ENCODE measurements around the gene SBNO2. TPM values are rescaled to one million over a fixed set of nuclear protein-coding genes. Genes with fewer than 3 reads are reported as not detected.

SBNO2 gene
- total and polyA plus RNA-seq, 2 donors (not counting 3 experiments of a cell fraction or from before 2014, with no cell fraction given) = 31.4 to 65.7 TPM

GRCh38 chr19:1126984-1127760, 46.9 kb downstream of the SBNO2 start:
- DNase-seq (ENCODE audit: low read depth, low spot score) (no peak), FAIRE-seq (no peak)
- no peak overlapping the region for H3K4me3 ChIP-seq (replicated peaks in 1 of 3; ENCODE audit: insufficient read depth in 1 of 3, low read depth in 1 of 3, low read length in 3 of 3)
- POLR2A ChIA-PET = interaction anchor here (0.5 kb wide), 1 partner anchor 52 kb away, joined by 3 read pairs; no protein-coding TSS in a partner anchor
- peaks cover 59% of the 10 kb centered on the region for H3K79me2 ChIP-seq (ENCODE audit: control insufficient read depth, insufficient read depth, low read length)
- no peaks in the 10 kb centered on the region for H3K27me3 ChIP-seq (ENCODE audit: control insufficient read depth in 2 of 2, insufficient read depth in 2 of 2, low read length in 2 of 2)
- CTCF ChIA-PET = interaction anchor here (0.9 to 2.2 kb wide), 2 partner anchors 14 to 67 kb away, joined by 3 to 10 read pairs; no protein-coding TSS in a partner anchor
- intact Hi-C loops (cut with micrococcal nuclease) = no loop called here
- peaks cover 10 to 31% of the 10 kb centered on the region in 2 experiments for H3K36me3 ChIP-seq (ENCODE audit: control insufficient read depth in 2 of 2, extremely low read depth in 1 of 2, insufficient read depth in 2 of 2, low read length in 2 of 2)
- BruUV-seq (replicated peaks) = no TSS peak
- peak overlapping the region; percentile 80 for H3K27ac ChIP-seq (ENCODE audit: insufficient read depth, low read depth, low read length)
- H3K4me2 ChIP-seq (ENCODE audit: insufficient read depth, low read length) = no peak overlapping the region
- H4K20me1 ChIP-seq (replicated peaks; ENCODE audit: control insufficient read depth, extremely low read depth, insufficient read depth, low read length) = no peaks in the 10 kb centered on the region
- H3K4me1 ChIP-seq (ENCODE audit: control insufficient read depth, extremely low read depth, insufficient read depth, low read length) = peaks cover 25% of the 10 kb centered on the region
- H3K9ac ChIP-seq (replicated peaks; ENCODE audit: extremely low read depth, insufficient read depth, low read length) = peak overlapping the region; percentile 28
- H3K9me3 ChIP-seq (replicated peaks; ENCODE audit: control insufficient read depth, insufficient read depth, low read length) = no peaks in the 10 kb centered on the region
- no peaks in the 10 kb centered on the region for H3K9me1 ChIP-seq (replicated peaks; ENCODE audit: control insufficient read depth, extremely low read depth, insufficient read depth, low read length)
- dilution Hi-C loops (cut with MboI; ENCODE audit: extremely low pct_ligation_motif_present, low sequenced_read_pairs) = no loop called here
- TF ChIP-seq POLR2AphosphoS5 (IDR thresholded peaks at IDR 0.05; ENCODE audit: insufficient read depth, low read depth, low read length) = no peak
- no peak for TF ChIP-seq EZH2 (IDR thresholded peaks at IDR 0.05; ENCODE audit: borderline replicate concordance, low read depth, low read length, severe bottlenecking)
- no peak for TF ChIP-seq MAX (IDR thresholded peaks at IDR 0.05; ENCODE audit: insufficient read depth, insufficient read length)
- no peak for TF ChIP-seq POLR2A (IDR thresholded peaks at IDR 0.05; ENCODE audit: low read depth, low read length)
- TF ChIP-seq MYC (IDR thresholded peaks at IDR 0.05; ENCODE audit: low read depth, low read length) = no peak
- TF ChIP-seq JUN (IDR thresholded peaks at IDR 0.05; ENCODE audit: borderline replicate concordance, insufficient read depth, insufficient read length, low read depth) = no peak
- no peak for TF ChIP-seq CTCF (IDR thresholded peaks at IDR 0.05; ENCODE audit: extremely low read depth in 1 of 2, insufficient read depth in 1 of 2, low read depth in 1 of 2, low read length in 2 of 2)
- no peak for TF ChIP-seq FOS (IDR thresholded peaks at IDR 0.05; ENCODE audit: borderline replicate concordance, insufficient read depth, low read length)
- TF ChIP-seq GATA2 (IDR thresholded peaks at IDR 0.05; ENCODE audit: insufficient read depth, insufficient read length, low read depth, low read length) = no peak
- no peak overlapping the region for H2AFZ ChIP-seq (ENCODE audit: low read depth, low read length)

All from endothelial cell of umbilical vein (primary cell).